ENCODE data around the gene TRIM3.
"Not testable (repeated sequence)": the region's sequence is repeated elsewhere in the genome, so short reads cannot be mapped to it uniquely, and the experiment has no call there.

The TRIM3 gene

DNA sequence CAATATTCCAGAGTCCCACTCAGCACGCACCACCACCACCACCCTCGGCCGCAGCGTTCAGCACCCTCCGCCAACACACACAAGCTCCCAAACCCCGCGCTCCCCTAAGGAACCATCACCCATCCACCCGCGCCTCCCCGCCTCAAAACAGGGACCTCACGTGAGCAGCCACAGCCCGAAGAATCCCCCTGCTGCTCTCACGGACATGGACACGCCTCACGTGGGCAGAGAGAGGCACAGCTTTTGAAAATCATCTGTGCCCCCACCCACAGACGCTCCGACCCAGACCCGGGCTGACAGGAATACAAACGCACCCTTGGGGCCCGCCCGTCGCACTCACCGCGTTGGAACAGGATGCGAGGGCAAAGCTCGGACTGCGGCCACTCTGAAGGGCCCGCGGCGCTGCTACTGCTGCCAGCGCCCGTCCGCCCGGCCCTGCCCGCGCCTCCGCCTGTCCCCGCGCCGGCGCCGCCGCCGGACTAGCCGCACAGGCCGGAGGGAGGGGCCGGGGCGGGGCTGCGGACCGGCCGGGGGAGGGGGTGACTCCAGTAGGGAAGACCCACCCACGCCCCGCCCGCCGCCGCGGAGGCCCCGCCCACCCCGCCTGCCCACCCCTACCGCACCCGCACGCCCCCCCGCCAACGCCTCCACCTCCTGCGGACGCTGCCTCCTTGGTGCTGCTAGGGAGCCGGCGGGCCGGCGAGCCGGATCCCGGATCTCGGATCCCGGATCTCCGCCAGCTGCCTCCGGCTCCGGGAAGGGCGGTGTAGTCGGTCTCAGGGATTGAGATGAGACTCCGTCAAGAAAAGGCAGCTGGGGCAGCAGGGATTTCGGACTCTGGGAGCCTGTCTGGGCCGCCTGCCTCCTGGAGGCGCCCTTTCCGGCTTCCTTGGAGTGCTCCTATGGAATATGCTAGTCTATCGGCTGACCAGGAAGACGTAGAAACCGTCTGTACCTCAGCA, at the start of gene TRIM3:
TRIM3 (minus strand) TSS at position 491 of the 962 bp plus-strand sequence. CDS start 8,246 bp downstream, outside the sequence.
- peak; percentile 76 for DNase-seq

- DNase-seq: no peak
These were observed 49.5 kb upstream of the TRIM3 start for GRCh38 chr11:6523253-6523652.

- not testable (repeated sequence) for DNase-seq
These were observed 48.2 kb upstream of the TRIM3 start for GRCh38 chr11:6521946-6522345.

DNA sequence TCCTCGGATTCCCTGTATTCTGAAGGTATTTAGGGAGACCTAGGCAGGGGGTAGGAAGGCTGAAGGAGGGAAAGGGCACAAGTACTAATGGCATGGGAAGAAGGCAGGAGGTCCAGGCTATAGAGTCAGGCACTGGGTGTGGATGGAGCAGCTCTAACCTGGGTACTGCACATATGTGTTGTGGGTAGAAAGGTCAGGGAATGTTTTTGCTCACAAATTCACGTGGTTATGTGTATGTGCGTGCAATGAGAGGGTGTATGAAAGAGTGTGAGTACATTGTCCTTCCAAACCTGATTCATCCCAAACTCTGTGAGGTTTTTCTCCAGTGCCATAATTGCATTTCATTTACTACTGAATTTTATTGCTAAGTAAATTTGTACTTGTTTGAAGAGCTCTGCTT, 46.5 kb upstream of the TRIM3 start:
- no peak for DNase-seq

GRCh38 chr11:6516865-6517264, 43.1 kb upstream of the TRIM3 start:
- no peak for DNase-seq

DNA sequence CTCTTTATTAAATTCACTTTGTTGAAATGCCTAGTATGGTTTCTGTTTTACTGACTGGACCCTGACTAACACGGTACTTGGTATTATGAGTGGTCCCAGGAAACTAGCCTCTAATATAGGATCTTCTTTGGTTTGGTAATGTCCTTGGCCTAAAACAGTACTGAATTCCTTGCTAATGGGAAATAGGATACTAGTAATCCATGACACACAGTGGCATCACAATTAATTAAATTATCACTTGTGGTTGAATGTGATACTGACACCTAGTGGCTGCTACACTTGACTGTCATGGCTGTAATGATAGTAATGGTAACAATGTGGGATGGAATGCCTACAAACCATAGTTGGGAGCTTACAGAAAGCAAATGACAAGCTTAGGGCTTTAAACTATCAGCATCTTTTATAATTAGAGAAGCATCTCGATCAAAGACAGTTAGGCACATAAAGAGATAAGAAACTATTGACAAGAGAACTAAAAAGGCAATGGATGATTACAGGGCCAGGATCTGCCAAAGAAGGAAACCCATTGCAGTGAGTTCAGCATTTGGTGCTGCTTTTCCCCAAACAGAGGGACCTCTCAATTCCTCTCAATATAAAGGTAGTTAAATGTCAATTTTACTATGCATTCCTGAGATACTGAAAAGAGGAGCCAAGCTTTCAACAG, 32.0 kb upstream of the TRIM3 start:
- peak; percentile 34 for DNase-seq

- DNase-seq: no peak
These were observed 30.4 kb upstream of the TRIM3 start for GRCh38 chr11:6504166-6504565.

DNA sequence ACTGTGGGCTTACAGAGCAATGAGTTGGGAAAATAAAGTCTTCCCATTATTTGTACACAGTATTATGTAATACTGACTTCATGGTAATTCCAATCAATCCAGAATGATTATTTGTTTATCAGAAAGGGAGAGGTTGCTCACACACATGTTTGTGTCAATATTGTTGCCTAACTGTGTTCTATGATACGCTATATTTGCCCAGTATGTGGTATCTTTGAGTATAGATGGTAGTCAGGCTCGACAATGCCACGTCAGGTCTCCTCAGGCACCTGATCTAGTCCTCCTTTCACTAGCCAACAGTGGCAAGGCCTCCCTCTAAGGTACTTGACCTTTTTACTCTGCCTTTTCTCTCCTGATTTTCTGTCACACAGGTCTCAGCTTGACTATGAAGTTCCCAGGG, 28.6 kb upstream of the TRIM3 start:
- DNase-seq: no peak

DNA sequence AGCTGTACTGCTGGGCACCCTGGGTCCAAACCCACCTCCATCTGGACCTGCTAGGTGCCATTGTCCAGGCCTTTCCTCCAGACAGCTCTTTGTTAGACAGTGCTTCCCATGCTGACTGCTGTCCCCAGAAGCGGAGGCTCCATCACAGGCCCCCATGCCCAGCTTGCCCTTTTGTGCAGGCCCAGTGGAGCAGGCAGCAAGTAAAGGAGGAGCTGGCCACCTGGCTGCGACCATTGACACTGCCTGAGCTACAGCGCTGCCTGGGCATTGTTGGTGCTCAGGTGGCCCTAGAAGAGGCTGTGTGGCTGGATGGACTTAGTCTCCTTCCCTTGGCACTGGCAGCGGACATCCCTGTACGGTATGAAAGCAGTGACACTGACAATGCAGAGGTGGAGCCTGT, 24.8 kb upstream of the TRIM3 start:
- DNase-seq: no peak

GRCh38 chr11:6498121-6498520, 24.4 kb upstream of the TRIM3 start:
- no peak for DNase-seq

DNA sequence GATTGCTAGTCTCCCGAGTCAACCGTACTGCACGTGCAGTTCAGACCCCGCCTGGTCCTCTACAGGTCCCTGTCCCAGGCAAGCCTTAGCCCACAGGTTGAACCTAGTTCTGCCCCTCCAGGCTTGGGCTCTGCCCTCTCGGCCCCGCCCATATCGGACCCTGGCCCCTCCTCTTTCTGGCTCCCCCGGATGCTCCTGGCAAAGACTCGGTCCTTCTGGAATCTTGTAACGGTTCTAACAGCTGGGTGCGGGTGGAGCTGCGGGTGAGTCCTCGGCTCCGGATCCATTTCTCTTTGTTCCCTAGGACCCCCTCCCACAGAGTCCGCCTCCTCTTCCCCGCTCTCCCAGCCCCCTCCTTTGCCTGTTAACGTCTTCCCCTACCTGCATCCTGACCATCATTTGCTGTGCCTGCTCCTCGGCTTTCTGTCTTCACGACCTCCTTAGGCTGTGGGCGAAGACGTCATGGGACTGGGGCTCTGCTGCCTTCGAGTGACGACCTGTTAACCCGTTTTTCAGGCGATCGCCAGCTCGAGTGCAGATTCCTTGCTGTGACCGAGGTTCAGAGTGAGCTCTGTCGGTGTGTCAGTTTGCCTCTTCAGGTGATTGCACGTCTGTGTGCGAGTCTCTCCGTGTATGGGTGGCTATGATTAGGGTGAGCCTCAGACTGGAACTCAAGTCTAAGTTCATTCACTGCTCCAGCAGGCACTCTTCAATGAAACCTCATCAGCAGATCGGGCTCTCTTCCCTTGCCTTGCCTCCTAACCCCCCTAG, 23.5 kb upstream of the TRIM3 start, which contains the start of gene DNHD1:
DNHD1 (plus strand) TSS at position 212 of the 771 bp plus-strand sequence. CDS start 936 bp downstream, outside the sequence.
- no peak for DNase-seq

GRCh38 chr11:6489306-6489705, 15.6 kb upstream of the TRIM3 start:
- no peak for DNase-seq

DNA sequence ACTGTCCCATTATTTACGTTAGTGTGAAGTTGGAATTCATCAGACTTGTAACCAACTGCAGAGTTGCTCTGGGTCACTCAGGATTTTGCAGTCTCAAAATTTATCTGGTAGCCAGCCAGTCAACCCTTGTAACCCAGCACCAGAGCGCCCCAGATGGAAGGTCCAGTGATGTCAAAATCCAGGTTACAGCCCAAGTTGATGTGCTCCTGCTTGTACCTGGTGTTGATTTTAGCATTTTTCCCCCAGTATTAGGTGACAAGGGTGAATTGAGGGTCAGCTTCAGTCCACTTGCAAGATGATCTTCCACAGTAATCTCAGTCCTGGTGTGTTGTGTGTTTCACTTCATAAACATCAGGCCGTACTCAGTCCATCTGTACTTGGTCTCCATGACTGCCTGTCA, 15.1 kb upstream of the TRIM3 start:
- no peak for DNase-seq

DNA sequence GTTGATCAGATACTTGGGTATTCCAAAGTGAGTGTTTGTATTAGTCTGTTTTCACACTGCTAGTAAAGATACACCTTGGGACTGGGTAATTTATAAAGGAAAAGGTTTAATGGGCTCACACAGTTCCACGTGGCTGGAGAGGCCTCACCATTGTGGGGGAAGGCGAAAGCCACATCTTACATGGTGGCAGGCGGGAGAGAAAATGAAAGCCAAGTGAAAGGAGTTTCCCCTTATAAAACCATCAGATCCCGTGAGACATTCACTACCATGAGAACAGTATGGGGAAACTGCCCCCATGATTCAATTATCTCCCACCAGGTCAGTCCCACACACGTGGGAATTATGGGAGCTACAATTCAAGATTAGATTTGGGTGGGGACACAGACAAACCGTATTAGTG, 14.6 kb upstream of the TRIM3 start:
- DNase-seq: no peak

DNA sequence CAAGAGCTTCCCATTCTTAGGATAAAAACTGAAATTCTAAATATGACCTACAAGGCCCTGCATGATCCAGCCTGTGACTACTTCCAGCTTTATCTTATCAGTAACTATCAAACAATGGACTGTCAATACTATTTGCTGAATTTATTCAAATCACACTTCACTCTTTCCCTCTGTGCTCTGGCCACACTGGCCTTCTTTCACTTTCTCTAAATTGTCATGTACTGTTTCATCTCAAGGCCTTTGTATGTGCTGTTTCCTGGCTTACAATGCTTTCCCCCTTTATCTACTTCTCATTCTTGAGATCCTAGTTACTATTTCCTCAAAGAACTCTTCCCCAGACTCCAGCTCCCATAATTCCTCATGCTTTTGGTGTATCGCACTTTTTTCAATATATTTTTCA, 13.2 kb upstream of the TRIM3 start:
- no peak for DNase-seq

DNA sequence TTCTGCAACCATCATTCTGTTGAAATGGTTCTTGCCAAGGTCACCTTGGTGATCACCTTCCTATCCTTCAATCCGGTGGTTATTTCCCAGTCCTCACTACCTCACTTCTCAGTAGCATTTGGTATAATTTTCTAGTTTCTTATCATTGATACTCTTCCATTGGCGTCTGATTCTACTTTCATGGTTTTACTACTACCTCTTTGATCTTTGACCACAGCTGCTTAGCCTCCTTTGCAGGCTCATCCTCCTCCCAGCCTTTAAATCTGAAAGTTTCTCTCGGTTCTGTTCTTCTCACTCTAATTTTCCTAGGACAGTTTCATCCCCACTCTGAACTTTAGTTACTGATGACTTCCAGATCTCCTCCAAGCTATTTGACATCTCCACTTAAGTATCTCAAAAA, 12.5 kb upstream of the TRIM3 start:
- DNase-seq: no peak

- DNase-seq: no peak
These were observed 11.9 kb upstream of the TRIM3 start for GRCh38 chr11:6485661-6486060.

GRCh38 chr11:6483015-6483414, 9.3 kb upstream of the TRIM3 start:
- no peak for DNase-seq

GRCh38 chr11:6482441-6482840, 8.7 kb upstream of the TRIM3 start:
- DNase-seq: no peak

DNA sequence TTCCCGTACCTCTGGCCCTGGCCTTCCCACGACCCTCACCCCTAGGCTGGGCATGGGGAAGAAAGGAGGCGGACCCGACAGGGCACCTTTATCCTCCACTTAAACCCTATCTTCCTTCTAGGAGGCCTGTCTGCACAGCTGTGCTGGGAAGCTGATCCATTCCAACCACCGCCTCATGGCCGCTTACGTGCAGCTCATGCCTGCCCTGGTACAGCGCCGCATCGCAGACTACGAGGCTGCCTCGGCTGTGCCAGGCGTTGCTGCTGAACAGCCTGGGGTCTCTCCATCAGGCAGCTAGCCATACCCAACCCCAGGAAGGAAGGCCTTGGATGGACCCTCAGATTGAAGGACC, 8.2 kb upstream of the TRIM3 start:
- no peak for DNase-seq

GRCh38 chr11:6481012-6481923, 7.5 kb upstream of the TRIM3 start, which contains the start of the genes ARFIP2 and TIMM10B:
Gene ARFIP2, minus strand, starts transcription at chr11:6481331. Its CDS starts 910 bp downstream, at chr11:6480421.
Gene TIMM10B, plus strand, starts transcription at chr11:6481501. Its CDS starts 16 bp downstream, at chr11:6481517.
- peak; percentile 71 for DNase-seq
